Measurements from ENCODE around the gene PSMB8.
"Not testable (repeated sequence)": the region's sequence is repeated elsewhere in the genome, so short reads cannot be mapped to it uniquely, and the experiment has no call there.

Gene PSMB8

DNA sequence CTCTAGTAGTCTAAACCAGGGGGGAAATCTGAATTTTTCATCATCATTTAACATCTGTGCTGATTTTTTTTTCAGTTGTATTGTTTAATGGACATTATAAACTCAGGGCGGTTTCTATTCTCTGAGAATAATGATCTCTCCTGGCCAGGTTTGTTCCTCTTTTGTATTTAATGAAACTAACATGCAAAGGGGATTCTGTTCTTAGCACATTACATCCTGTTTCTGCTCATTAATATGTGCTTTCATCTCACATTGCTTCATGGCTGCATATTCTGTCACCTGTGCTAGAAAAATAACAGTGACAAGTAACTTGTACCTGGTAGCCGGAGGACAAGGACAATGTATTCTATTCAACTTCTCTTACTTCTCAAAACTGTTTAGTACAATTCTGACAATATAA is 27.9 kb downstream of the PSMB8 start:
- Histone ChIP-seq H3K4me3 (ENCODE audit: low read depth, low read length) (no peak overlapping the region), H3K27ac (no peak overlapping the region)
- TF ChIP-seq CTCF (IDR thresholded peaks at IDR 0.05) = no peak

GRCh38 chr6:32815115-32815514 is 28.7 kb downstream of the PSMB8 start:
- no peak for TF ChIP-seq CTCF (IDR thresholded peaks at IDR 0.05)
- Histone ChIP-seq H3K9ac (no peak overlapping the region), H3K27ac (no peak overlapping the region)

More for the DNA sequence above, 27.9 kb downstream of the PSMB8 start:
- no peaks in the 10 kb centered on the region for H3K4me1 ChIP-seq
- no peaks in the 10 kb centered on the region for H3K27me3 ChIP-seq (ENCODE audit: control insufficient read depth, insufficient read depth, low read length)
- no peaks in the 10 kb centered on the region for H3K9me3 ChIP-seq (ENCODE audit: control insufficient read depth, low read length)
- no peak overlapping the region for H2AFZ ChIP-seq
- H3K36me3 ChIP-seq (ENCODE audit: control insufficient read depth, insufficient read depth, low read length) = no peaks in the 10 kb centered on the region
- no peak overlapping the region for H3K4me2 ChIP-seq (ENCODE audit: low read length)
- H3K79me2 ChIP-seq = no peaks in the 10 kb centered on the region
- no peak overlapping the region for H3K9ac ChIP-seq

GRCh38 chr6:32814145-32814544 is 29.7 kb downstream of the PSMB8 start:
- TF ChIP-seq CTCF (IDR thresholded peaks at IDR 0.05) = no peak
- Histone ChIP-seq H3K4me1 (no peaks in the 10 kb centered on the region), H3K27ac (no peak overlapping the region), H3K36me3 (ENCODE audit: control insufficient read depth, insufficient read depth, low read length) (no peaks in the 10 kb centered on the region), H2AFZ (no peak overlapping the region), H3K9ac (no peak overlapping the region), H3K79me2 (no peaks in the 10 kb centered on the region), H3K9me3 (ENCODE audit: control insufficient read depth, low read length) (no peaks in the 10 kb centered on the region), H3K4me3 (ENCODE audit: low read depth, low read length) (no peak overlapping the region), H3K4me2 (ENCODE audit: low read length) (no peak overlapping the region), H3K27me3 (ENCODE audit: control insufficient read depth, insufficient read depth, low read length) (no peaks in the 10 kb centered on the region)

More at GRCh38 chr6:32815115-32815514, 28.7 kb downstream of the PSMB8 start:
- H3K4me3 ChIP-seq (ENCODE audit: low read depth, low read length) = no peak overlapping the region
- H2AFZ ChIP-seq = no peak overlapping the region
- no peak overlapping the region for H3K4me2 ChIP-seq (ENCODE audit: low read length)
- H3K9me3 ChIP-seq (ENCODE audit: control insufficient read depth, low read length) = no peaks in the 10 kb centered on the region
- H3K4me1 ChIP-seq = no peaks in the 10 kb centered on the region
- no peaks in the 10 kb centered on the region for H3K36me3 ChIP-seq (ENCODE audit: control insufficient read depth, insufficient read depth, low read length)
- no peaks in the 10 kb centered on the region for H3K79me2 ChIP-seq
- no peaks in the 10 kb centered on the region for H3K27me3 ChIP-seq (ENCODE audit: control insufficient read depth, insufficient read depth, low read length)

GRCh38 chr6:32809171-32809570 is 34.7 kb downstream of the PSMB8 start:
- Histone ChIP-seq H3K79me2 (no peaks in the 10 kb centered on the region), H3K4me1 (no peaks in the 10 kb centered on the region), H3K27ac (no peak overlapping the region), H3K9ac (no peak overlapping the region), H3K4me3 (ENCODE audit: low read depth, low read length) (no peak overlapping the region), H3K27me3 (ENCODE audit: control insufficient read depth, insufficient read depth, low read length) (no peaks in the 10 kb centered on the region), H2AFZ (no peak overlapping the region), H3K4me2 (ENCODE audit: low read length) (no peak overlapping the region), H3K9me3 (ENCODE audit: control insufficient read depth, low read length) (no peaks in the 10 kb centered on the region), H3K36me3 (ENCODE audit: control insufficient read depth, insufficient read depth, low read length) (no peaks in the 10 kb centered on the region)
- no peak for TF ChIP-seq CTCF (IDR thresholded peaks at IDR 0.05)

DNA sequence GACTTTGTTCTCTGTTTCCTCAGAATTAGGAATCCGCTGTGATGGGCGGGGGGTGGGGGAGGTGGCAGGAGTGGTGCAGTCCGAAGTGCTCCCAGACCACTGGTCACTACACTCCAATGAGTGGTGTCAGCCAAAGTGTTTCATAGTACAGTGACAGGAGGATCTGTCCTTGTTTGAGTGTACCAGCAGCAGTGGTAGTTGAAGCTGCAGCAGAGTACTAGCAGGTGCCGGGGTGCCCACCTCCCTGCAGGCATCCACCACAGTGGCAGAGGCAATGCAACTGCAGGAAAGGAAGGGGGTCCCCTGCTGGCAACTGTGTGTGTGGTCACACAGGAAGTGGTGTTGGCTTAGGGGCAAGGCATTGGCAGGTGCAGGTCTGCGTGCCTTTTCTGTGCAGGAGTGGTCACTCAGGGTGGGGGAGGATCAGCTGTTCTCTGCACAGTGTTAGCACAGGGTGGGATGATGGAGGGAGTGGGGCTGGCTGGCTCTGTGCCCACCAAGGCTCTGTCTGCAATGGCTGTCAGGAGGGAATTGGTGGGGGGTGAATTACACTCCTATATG is 36.7 kb downstream of the PSMB8 start:
- H3K9ac ChIP-seq = no peak overlapping the region

DNA sequence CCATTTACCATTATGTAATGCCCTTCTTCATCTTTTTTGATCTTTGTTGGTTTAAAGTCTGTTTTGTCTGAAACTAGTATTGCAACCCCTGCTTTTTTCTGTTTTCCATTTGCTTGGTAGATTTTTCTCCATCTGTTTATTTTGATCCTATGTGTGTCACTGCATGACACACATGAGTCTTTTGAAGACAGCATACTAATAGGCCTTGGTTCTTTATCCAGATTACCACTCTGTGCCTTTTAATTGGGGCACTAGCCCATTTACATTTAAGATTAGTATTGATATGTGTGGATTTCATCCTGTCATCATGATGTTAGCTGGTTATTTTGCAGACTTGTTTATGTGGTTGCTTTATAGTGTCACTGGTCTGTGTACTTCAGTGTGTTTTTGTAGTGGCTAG is 38.4 kb downstream of the PSMB8 start:
- H3K9ac ChIP-seq; H3K4me3 ChIP-seq (ENCODE audit: low read depth, low read length); H3K4me1 ChIP-seq; H3K27me3 ChIP-seq (ENCODE audit: control insufficient read depth, insufficient read depth, low read length); H2AFZ ChIP-seq; H3K4me2 ChIP-seq (ENCODE audit: low read length); H3K36me3 ChIP-seq (ENCODE audit: control insufficient read depth, insufficient read depth, low read length); H3K27ac ChIP-seq; H3K9me3 ChIP-seq (ENCODE audit: control insufficient read depth, low read length); H3K79me2 ChIP-seq: not testable (repeated sequence)

More for the DNA sequence above, 36.7 kb downstream of the PSMB8 start:
- Histone ChIP-seq H3K79me2 (no peaks in the 10 kb centered on the region), H3K27ac (no peak overlapping the region), H3K36me3 (ENCODE audit: control insufficient read depth, insufficient read depth, low read length) (no peaks in the 10 kb centered on the region), H3K4me3 (ENCODE audit: low read depth, low read length) (no peak overlapping the region), H3K9me3 (ENCODE audit: control insufficient read depth, low read length) (no peaks in the 10 kb centered on the region), H3K4me1 (no peaks in the 10 kb centered on the region), H3K4me2 (ENCODE audit: low read length) (no peak overlapping the region), H3K27me3 (ENCODE audit: control insufficient read depth, insufficient read depth, low read length) (no peaks in the 10 kb centered on the region), H2AFZ (no peak overlapping the region)
- no peak for TF ChIP-seq CTCF (IDR thresholded peaks at IDR 0.05)
